Measurements from ENCODE around the gene KCNE1. TPM values are rescaled to one million over a fixed set of nuclear protein-coding genes. Genes with fewer than 3 reads are reported as not detected.

Gene KCNE1
- total and polyA plus RNA-seq, 2 of the 4 experiments (the other 2 are of a cell fraction), result 0.46 to 0.90 TPM

GRCh38 chr21:34519694-34520093, 7.7 kb upstream of the KCNE1 start:
- Histone ChIP-seq H3K27me3 (ENCODE audit: control insufficient read depth, insufficient read depth, low read length) (no peaks in the 10 kb centered on the region), H3K27ac (ENCODE audit: insufficient read depth, low read length) (no peak overlapping the region), H2AFZ (replicated peaks; ENCODE audit: low read length, poor library complexity) (no peak overlapping the region)

More at GRCh38 chr21:34519694-34520093, 7.7 kb upstream of the KCNE1 start:
- no peak overlapping the region for H3K56ac ChIP-seq (ENCODE audit: extremely low read depth, insufficient read depth, low read length)
- H3K4me2 ChIP-seq (ENCODE audit: low read depth, low read length), result no peak overlapping the region
- no TSS peak for BruUV-seq (replicated peaks)
- WGBS, 2 experiments (ENCODE audit: extremely low coverage in 2 of 2, insufficient read length in 1 of 2), result no CpG with 5 or more reads among the region's 8 CpGs
- TF ChIP-seq RAD21 (IDR thresholded peaks at IDR 0.05; ENCODE audit: low read length) (no peak), CTCF (conservative IDR thresholded peaks at IDR 0.05; ENCODE audit: low read depth, low read length) (no peak), NFE2L2 (IDR thresholded peaks at IDR 0.05; ENCODE audit: low read depth, low read length) (no peak), SMC3 (IDR thresholded peaks at IDR 0.05; ENCODE audit: low read depth, low read length) (no peak), BHLHE40 (IDR thresholded peaks at IDR 0.05; ENCODE audit: low read depth, low read length) (no peak)
- ChIA-PET POLR2A (ENCODE audit: unreplicated experiment) (no interaction called here), CTCF (no interaction called here)
- intact Hi-C loops (cut with micrococcal nuclease) (no loop called here), dilution Hi-C loops (cut with HindIII; ENCODE audit: low sequenced_read_pairs, unreplicated experiment) (no loop called here), in situ Hi-C loops (cut with MboI; ENCODE audit: low sequenced_read_pairs) (loop anchor here (5.0 kb wide), 1 partner anchor 68 kb away; no protein-coding TSS in a partner anchor)
- H3K79me1 ChIP-seq (ENCODE audit: low read depth in 1 of 2, low read length in 2 of 2), result peaks cover 25 to 66% of the 10 kb centered on the region in 2 experiments
- peaks cover 17% of the 10 kb centered on the region for H3K4me1 ChIP-seq (ENCODE audit: control insufficient read depth, insufficient read depth, low read length)
- no peak overlapping the region for H4K91ac ChIP-seq (ENCODE audit: insufficient read depth, low read depth, low read length)
- no peak overlapping the region for H2AK5ac ChIP-seq (ENCODE audit: low read depth, low read length)
- H2BK120ac ChIP-seq (ENCODE audit: low read depth, low read length), result no peak overlapping the region
- H3K4ac ChIP-seq (ENCODE audit: low read depth, low read length), result no peak overlapping the region
- H4K20me1 ChIP-seq (ENCODE audit: insufficient read depth, low read length), result peaks cover 58% of the 10 kb centered on the region
- no peak overlapping the region for H2BK5ac ChIP-seq (ENCODE audit: low read depth, low read length, poor library complexity, severe bottlenecking)
- H4K8ac ChIP-seq (ENCODE audit: low read depth in 2 of 2, low read length in 2 of 2), result no peak overlapping the region
- no peak overlapping the region for H3K18ac ChIP-seq (ENCODE audit: low read depth, low read length)
- no peak overlapping the region for H3K4me3 ChIP-seq (ENCODE audit: insufficient read depth, low read depth, low read length)
- no peak overlapping the region for H2AK9ac ChIP-seq (replicated peaks; ENCODE audit: low read depth, low read length, poor library complexity)
- H3K36me3 ChIP-seq (ENCODE audit: control insufficient read depth, insufficient read depth, low read length), result peaks cover 59% of the 10 kb centered on the region
- DNase-seq, result no peak
- ATAC-seq (ENCODE audit: low read depth), result no peak
- H3K9me1 ChIP-seq (ENCODE audit: insufficient read depth, low read length), result peaks cover 22% of the 10 kb centered on the region
- no peak overlapping the region for H3K9ac ChIP-seq (ENCODE audit: low read depth, low read length)
- H2BK15ac ChIP-seq (ENCODE audit: low read depth, low read length), result no peak overlapping the region
- no peak overlapping the region for H3K14ac ChIP-seq (replicated peaks; ENCODE audit: low read depth, low read length)
- H4K5ac ChIP-seq (ENCODE audit: low read depth, low read length), result no peak overlapping the region
- no peak overlapping the region for H2BK20ac ChIP-seq (ENCODE audit: low read depth, low read length)
- H3K9me3 ChIP-seq (ENCODE audit: control insufficient read depth, insufficient read depth, low read length), result no peaks in the 10 kb centered on the region
- no peak overlapping the region for H3K23ac ChIP-seq (ENCODE audit: low read depth, low read length)
